GM18951 (cell line): ENCODE data around the gene ZBTB7A.

Experiments
- POLR2A ChIP-seq: IDR thresholded peaks from 4 replicates; pipeline ENCODE4 v1.6.1; 2011; ENCODE audit warnings: mild to moderate bottlenecking; ENCODE audit not compliant: insufficient read length, insufficient read depth; ENCODE audit errors: extremely low read depth
- in situ Hi-C: fragments of 300-500 bp; cut with MboI; formaldehyde crosslinking; loops from one replicate; pipeline ENCODE4 v1.12.0; 2022; ENCODE audit warnings: low sequenced_read_pairs, mixed read lengths, inconsistent platforms; ENCODE audit not compliant: unreplicated experiment

Gene ZBTB7A

DNA sequence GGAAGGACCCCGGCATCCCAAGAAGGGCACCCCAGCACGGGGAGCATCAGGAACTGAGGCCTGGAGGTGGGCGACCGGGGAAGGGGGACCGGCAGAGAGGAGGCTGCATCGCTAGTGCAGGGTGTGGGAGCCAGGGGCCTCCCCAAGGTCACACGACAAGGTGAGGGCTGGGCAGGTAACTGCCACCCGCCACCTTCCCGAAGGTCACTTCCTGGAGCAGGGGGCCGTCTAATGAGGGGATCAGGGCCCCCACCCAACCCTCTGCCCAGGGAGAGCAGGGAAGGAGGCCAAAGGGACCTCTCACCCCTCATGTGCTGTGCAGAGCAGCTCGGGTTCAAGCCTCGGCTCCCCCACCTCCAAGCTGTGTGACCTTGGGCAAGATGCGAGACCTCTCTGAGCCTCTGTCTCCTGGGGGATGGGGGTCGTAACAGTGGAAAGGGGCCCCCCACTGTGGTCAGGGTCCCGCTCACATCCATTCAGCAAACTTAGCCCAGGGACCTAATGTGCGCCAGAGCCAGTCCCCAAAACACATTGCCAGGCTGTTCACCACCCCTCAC lies 6.0 kb downstream of the ZBTB7A start:
- no peak for TF ChIP-seq POLR2A
- in situ Hi-C loops = no loop called here

DNA sequence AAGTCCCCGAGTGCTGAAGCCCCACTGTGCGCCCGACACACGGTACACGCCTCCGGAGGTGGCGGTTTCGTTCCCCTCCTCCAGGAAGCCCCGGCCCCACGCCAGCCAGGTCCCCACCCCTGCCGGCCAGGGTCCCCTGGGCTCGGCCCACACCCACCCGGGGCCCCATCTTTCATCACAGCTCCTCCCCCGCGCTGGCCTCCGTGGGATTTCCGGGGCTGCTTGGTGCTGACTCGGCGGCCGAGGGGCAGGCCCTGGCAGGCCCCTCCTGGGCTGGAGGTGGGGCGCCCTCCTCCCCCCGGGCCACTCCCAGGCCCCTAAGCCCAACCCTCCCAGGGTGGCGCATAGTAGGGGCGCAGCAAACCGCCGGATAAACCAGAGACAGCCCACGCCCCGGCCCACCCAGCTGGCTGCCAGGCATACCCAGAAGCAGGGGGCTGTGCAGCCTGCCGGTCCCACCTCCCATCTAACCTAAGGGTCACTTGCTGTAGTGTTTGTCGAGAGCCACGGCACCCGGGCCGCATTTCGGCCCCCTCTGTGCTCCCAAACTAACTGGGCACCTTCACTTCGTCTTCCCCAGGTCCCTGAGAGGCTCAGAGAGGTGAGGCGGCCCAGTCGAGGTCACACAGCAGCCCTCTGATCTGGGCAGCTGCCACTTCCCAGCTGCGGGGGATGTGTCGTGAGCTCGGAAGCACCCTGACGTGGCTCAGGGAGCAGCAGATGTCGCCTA lies 6.6 kb downstream of the ZBTB7A start:
- in situ Hi-C loops = no loop called here
- no peak for TF ChIP-seq POLR2A

DNA sequence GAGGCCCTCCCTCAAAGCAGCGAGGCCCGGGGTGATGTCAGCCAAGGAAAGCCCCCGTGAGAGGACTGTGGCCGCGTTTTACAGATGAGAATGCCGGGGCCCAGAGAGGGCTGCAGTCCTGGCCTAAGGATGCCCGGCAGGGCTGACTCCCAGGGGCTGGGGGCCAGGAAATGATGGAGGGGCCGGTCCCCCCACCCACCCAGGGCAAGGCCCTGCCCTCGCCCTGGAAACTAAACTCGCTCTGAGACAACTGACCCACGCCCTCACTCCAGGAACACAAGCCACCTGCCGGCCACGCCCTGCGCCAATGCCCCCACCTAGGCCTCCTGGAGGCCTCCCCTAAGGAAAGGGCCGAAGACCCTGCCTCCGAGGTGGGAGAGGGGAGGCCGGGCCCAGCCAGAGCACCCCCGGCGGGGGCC lies 7.2 kb downstream of the ZBTB7A start:
- in situ Hi-C loops = no loop called here
- TF ChIP-seq POLR2A = no peak

DNA sequence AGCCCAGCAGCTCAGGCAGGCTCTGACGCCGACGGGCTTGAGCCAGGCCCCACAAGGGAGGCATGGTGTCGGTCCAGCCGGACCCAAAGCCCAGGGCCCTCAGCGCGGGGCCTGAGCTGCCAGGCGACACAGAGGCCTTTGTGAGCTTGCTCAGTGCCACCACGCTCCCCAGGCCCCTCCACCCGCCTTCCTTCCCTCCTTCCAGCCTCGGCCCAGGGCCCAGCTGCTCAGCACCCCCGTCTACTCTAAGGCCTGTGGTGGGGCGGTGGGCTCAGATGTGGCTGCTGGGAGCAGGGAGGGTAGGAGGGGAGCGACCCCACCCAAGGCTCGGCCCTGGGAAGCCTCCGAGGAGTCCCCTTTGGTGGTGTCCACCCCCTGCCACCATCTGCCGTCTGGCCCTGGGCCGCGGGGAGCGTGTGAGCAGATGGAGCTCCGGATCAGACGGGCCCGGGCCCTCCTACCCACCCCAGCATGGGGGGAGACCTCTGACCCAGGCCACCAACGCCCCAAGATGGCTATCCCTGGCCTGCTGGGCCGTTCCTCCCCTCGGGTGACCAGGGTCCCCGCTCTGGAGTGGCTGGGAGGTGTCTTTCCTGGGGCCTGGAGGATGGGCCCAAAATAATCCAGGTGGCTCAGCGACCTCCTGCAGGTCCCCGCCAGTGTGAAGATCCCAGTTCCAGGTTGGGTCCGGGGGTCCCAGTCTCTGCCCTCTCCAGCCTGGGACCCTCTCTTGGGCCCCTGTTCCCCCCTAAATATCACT lies 7.8 kb downstream of the ZBTB7A start:
- in situ Hi-C loops = no loop called here
- no peak for TF ChIP-seq POLR2A

DNA sequence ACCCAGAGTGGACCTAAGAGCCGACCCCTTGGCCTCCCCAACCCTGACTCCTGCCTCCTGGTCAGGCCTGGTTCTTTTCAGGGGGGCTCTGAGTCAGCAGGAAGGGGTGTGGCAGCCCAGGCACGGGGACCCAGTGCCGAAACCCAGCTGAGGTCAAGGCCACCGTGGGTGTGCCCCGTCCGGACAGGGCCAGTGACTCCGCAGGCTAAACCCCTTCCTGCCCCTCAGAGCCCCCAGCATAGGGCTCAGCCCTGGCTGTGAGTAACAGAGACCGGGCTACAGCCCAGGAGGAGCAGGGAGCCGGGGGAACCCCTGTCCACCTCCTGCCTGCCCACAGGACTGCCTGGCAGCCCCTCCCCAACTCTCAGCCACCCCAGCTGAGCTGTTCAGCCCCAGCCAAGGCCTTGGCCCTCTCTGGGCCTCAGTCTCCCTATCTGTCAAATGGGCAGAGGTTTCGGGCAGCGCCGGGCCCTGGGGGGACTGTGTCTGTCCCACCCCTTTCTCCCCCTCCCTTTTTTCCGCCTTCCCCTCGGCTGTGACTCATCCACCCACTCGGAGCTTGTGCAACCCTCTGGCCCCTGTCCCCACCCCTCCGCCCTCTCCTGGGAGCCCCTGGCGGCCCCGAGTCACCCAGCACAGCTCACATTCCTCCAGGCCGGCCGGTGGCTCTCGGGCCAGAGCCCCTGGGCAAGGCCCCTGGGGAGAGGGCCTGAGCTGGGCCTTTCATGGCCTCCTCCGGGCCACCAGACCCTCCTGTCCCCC lies 8.6 kb downstream of the ZBTB7A start:
- TF ChIP-seq POLR2A = no peak
- in situ Hi-C loops = no loop called here

DNA sequence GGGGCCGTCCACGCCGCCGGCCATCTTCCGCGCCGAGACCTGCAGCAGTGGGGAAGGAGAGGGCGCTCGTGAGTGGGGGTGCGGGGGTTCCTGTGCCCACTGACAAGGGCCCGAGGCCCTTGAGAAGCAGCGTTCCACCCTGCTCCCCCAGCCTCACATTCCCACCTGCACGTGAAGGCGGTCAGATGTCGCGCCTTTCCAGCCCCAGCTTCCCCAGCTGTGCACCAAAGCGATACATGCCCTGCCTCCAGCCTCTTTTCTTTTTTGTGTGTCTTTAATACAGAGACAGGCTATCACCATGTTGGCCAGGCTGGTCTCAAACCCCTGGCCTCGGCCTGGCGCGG lies 11.5 kb downstream of the ZBTB7A start:
- in situ Hi-C loops = no loop called here
- TF ChIP-seq POLR2A = no peak

DNA sequence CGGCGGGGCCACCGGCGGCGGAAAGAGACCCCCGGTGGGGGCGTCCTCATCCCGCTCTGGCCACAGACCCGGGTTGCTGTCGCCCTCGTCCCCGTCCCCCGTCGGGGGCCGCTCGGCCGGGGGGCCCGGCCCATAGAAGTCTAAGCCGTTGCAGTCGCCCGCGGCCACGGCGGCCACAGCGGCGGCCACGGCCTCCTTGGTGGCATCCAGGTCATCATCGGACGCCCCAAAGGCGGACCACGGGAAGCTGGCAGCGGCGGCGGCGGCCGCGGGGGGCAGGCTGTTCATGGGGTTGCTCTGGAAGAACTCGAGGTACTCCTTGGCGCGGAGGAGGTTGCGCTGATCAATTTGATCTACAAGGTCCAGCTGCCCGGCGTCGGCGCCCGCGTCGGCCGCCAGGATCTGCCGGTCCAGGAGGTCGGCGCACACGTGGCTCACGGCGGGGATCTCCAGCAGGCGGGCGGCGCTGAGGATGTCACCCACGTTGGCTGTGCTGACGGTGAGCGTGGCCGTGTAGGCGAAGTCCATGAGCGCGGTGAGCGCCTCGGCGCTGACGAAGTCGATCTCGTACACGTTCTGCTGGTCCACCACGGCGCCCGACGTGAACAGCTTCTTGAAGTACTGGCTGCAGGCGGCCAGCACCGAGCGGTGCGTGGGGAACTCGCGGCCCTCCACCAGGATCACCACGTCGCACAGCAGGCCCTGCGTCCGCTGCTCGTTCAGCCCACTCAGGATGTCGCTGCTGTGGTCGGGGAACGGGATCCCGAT lies 12.1 kb downstream of the ZBTB7A start:
- no peak for TF ChIP-seq POLR2A
- in situ Hi-C loops = no loop called here

DNA sequence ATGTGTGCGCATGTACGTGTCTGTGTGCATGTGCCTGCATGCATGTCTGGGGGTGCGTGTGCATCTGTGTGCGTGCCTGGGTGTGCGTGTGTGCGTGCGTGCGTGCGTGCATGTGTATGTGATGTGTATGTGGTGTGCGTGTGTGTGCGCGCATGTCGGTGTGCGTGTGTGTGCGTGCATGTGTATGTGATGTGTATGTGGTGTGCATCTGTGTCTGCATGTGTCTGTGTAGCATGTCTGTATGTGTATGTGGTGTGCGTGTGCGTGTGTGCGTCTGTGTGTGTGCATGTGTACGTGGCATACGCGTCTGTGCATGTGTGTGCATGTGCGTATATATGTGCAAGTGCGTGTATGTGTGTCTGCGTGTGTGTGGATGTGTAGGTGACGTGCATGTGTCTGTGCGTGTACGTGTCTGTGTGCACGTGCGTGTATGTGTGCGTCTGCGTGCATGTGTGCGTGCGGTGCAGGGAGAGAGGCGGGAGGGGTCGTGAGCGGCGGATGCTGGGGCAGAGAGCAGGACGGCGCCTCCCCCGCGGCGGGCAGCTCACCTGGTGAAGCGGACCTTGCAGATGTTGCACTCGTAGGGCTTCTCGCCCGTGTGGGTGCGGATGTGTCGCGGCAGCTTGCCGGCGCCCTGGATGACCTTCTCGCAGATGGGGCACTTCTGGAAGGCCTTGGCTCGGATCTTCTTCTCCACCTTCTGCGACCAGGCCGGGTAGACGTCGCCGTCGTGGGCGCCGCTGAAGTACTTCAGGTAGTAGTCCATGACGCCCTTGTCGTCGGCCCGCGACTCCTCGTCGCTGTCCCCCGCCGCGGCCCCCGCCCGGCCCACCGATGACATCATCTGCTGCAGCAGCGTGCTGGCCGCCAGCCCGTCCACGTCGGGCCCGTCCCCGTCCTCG lies 13.0 kb downstream of the ZBTB7A start:
- TF ChIP-seq POLR2A = no peak
- in situ Hi-C loops = no loop called here

DNA sequence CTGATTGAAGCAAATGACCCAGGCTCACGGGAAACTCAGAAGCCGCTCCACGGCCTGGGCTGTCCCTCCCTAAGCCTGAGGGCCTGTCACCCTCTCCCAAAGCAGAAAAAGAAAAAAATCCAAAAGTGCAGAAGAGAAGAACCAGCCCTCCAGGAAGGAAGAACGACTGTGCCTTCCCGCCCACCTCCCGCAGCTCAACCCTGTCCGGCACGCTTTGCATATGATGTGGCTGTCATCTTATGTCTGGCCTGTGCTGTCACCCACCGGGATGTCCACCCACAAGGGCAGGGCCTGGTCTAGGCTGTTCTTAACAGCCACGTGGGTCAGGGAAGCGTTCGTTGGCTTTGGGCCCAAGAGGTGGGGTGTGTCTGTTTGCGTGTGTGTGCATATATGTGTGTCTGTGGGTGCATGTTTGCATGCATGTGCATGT lies 13.7 kb downstream of the ZBTB7A start:
- in situ Hi-C loops = no loop called here
- TF ChIP-seq POLR2A = no peak

DNA sequence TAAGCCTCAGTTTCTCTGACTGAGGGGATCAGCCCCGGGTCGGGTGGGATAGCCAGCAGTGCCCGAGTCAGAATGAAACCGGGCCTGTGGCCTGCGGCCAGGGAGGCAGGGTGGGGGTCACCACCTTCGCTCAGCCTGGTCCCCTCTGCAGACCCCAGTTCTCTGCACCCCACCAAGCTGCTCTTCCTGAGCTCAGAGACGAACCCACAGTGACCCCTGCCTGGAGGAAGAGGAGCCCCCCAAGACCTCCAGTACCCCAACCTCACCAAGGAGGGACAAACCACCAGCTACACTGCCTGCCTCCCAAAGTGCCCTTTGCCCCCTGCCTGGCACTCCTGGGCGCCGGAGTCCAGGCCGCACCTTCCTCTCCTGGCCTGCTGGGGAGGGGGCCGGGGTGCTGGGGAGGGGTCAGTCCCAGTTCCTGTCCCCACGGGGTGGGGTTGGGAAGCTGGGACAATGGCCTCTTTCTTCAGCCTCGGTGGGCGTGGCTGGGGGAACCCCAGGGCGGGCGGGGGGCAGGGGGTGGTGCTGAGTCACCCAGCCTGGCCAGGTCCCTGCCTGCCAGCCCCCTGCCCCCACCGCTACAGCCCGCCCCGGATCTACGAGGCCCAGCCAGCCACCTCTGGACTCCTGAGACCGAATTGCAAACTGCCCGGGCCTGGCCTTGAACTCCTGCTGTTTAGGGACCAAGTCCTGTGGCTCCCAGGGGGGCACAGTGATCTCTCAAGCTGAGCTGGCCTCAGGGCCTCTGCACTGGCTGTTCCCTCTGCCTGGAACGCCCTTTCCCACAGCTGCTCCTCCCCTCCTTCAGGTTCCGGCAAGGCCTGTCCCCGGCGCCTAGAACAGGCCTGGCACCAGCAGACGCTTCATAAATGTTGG lies 14.3 kb downstream of the ZBTB7A start:
- no peak for TF ChIP-seq POLR2A
- in situ Hi-C loops = no loop called here
